GM12872 (cell line): ENCODE data around the gene HOMEZ.

Source experiments
- CTCF ChIP-seq: IDR thresholded peaks from 3 replicates; pipeline ENCODE4 v1.5.1; 2011; ENCODE audit warnings: low read depth, mild to moderate bottlenecking, low read length, moderate library complexity; ENCODE audit not compliant: insufficient read depth

HOMEZ gene

GRCh38 chr14:23323838-23324454, 38.0 kb upstream of the HOMEZ start:
- no peak for TF ChIP-seq CTCF

- TF ChIP-seq CTCF: no peak
Measured at GRCh38 chr14:23322568-23323517, 36.9 kb upstream of the HOMEZ start.

GRCh38 chr14:23321572-23322547, 35.9 kb upstream of the HOMEZ start:
- no peak for TF ChIP-seq CTCF

- no peak for TF ChIP-seq CTCF
Measured at GRCh38 chr14:23320584-23321571, 34.9 kb upstream of the HOMEZ start, which contains the start of gene PABPN1. PABPN1 (plus strand) TSS chr14:23321457; CDS start chr14:23321470, 13 bp downstream.

- TF ChIP-seq CTCF: no peak
Measured at GRCh38 chr14:23319746-23320583, 34.0 kb upstream of the HOMEZ start.

- no peak for TF ChIP-seq CTCF
Measured at GRCh38 chr14:23316300-23316699, 30.4 kb upstream of the HOMEZ start.
